Measurements from ENCODE around the gene IPO8. TPM values are rescaled to one million over a fixed set of nuclear protein-coding genes. Genes with fewer than 3 reads are reported as not detected.
"Not testable (repeated sequence)": the region's sequence is repeated elsewhere in the genome, so short reads cannot be mapped to it uniquely, and the experiment has no call there.

IPO8 gene
- total RNA-seq, 1 experiment from 2014 or later: 29.4 TPM

DNA sequence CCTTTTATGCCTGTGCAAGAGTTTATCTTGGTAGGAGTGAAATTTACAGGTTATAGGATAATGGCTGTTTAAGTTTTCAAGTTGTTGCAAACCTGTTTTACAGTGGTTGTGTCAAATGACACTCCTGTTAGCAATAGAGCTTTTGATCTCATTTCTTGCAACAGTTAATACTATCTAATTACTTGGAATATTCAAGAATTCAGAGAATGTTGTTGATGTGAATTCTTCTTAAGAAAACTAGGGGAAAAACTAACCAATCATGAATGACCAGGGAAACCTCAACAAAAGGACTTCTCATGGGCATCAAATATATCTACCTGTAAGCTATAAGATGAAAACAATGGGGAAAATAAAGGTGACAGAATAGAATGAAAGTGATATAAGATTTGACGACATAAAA lies 85.0 kb downstream of the IPO8 start:
- DNase-seq (ENCODE audit: low read depth): no peak

DNA sequence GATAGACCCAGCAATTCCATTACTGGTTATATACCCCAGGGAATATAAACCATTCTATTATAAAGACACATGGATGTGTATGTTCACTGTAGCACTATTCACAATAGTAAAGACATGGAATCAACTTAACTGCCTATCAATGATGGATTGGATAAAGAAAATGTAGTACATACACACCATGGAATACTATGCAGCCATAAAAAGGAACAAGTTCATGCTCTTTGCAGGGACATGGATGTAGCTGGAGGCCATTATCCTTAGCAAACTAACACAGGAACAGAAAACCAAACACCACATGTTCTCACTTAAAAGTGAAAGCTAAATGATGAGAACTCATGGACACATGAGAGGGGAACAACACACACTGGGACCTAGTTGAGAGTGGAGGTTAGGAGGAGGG lies 85.8 kb downstream of the IPO8 start:
- DNase-seq (ENCODE audit: low read depth): not testable (repeated sequence)

DNA sequence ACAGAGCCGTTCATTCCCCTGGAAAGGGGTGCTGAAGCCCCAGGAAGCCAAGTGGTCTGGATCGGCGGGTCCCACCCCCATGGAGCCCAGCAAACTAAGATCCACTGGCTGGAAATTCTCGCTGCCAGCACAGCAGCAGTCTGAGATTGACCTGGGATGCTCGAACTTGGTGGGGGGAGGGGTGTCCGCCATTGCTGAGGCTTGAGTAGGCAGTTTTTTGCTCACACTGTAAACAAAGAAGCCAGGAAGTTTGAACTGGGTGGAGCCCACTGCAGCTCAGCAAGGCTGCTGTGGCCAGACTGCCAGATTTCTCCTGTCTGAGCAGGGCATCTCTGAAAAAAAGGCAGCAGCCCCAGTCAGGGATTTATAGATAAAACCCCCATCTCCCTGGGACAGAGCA lies 91.4 kb downstream of the IPO8 start:
- DNase-seq (ENCODE audit: low read depth): peak; percentile 53

DNA sequence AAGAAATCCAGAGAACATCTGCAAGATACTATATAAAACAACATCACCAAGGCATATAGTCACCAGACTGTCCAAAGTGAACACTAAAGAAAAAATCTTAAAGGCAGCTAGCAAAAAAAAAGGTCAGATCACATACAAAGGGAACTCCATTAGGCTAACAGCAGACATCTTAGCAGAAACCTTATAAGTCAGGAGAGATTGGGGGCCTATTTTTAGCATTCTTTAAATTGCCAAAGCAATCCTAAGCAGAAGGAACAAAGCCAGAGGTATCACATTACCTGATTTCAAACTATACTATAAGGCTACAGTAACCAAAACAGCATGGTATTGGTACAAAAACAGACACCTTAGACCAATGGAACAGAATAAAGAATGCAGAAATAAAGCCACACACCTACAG lies 92.5 kb downstream of the IPO8 start:
- DNase-seq (ENCODE audit: low read depth): no peak

DNA sequence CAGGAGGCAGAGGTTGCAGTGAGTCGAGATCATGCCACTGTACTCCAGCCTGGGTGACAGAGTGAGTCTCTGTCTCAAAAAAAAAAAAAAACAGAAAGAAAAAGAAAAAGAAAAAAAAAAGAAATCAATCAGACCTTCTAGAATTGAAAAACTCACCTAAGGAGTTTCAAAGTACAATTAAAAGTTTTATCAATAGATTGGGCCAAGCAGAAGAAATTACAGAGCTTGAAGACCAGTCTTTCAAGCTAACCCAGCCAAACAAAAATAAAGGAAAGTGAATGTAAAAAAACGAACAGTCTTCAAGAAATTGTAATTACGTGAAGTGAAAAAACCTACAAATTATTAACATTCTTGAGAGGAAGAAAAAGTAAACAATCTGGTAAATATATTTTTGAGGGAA lies 93.0 kb downstream of the IPO8 start:
- no peak for DNase-seq (ENCODE audit: low read depth)

DNA sequence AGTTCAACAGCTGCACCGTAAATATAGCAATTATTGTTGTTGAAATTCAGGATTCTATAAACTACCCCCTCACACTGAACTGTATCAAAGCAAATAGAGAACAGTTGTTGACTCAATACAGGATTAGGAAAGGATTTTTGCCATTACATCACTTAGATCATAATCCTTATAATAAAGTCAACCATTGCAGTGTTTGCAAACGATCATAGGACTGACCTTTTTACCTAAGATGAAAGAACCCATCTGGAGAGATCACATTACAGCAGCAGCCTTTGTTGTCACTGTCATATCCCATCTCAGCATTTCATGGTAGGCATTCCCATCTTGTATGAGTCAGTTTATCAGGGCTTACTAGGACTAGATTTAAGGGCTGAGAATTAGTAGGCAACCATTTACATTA lies 96.1 kb downstream of the IPO8 start:
- peak; percentile 9 for DNase-seq (ENCODE audit: low read depth)

DNA sequence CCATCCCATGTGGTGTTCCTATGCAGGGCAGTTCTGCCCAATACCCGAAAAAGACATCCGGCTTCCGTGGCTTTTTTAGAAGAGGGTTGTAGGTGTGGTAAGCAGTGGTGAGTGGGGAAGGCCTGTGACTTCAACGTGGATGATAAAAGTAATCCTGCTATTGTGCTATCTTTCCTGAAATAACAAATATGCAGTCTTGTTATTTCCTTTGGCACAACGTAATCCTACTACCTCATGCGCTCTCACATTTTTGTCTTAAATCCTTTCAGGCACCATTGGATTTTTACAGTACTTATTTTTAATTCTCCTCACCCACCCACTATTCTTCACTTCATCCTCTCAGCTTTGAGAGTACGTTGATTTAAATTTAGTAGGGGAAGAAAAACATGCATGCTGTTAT lies 96.8 kb downstream of the IPO8 start:
- no peak for DNase-seq (ENCODE audit: low read depth)

DNA sequence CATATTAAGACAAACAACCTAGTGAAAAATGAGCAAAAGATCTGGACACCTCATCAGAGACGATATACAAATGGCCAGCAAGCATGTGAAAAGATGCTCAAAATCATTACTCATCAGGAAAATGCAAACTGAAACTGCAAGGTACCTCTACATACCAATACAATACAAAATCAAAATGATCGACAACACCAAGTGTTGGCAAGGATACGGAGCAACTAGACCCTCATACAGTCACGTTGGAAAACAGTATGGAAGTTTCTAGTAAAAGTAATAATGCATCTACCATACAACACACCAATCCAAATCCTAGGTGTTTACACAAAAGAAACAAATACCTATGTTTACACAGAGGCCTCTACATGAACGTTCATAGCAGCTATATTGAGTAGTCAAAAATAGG lies 99.9 kb downstream of the IPO8 start:
- DNase-seq (ENCODE audit: low read depth): no peak

DNA sequence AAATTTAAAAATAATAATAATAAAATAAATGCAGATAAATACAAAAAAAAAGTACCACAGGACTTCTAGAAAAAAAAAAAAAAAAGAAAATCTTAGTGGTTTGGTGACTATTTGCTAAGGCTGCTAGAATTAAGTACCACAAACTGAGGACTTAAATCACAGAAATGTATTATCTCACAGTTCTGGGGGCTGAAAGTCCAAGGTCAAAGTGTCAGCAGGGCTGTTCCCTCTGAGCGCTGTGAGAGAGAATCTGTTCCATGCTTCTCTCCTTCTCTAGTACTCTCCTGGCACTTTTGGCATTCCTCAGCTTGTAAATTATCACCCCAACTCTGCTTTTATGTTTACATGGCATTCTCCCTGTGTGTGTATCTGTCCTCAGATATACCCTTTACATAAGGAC lies 101.2 kb downstream of the IPO8 start:
- no peak for DNase-seq (ENCODE audit: low read depth)

DNA sequence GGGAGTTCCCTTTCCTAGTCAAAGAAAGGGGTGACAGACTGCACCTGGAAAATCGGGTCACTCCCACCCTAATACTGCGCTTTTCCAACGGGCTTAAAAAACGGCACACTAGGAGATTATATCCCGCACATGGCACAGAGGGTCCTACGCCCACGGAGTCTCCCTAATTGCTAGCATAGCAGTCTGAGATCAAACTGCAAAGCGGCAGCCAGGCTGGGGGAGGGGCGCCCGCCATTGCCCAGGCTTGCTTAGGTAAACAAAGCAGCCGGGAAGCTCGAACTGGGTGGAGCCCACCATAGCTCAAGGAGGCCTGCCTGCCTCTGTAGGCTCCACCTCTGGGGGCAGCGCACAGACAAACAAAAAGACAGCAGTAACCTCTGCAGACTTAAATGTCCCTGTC lies 107.1 kb downstream of the IPO8 start:
- not testable (repeated sequence) for DNase-seq (ENCODE audit: low read depth)

DNA sequence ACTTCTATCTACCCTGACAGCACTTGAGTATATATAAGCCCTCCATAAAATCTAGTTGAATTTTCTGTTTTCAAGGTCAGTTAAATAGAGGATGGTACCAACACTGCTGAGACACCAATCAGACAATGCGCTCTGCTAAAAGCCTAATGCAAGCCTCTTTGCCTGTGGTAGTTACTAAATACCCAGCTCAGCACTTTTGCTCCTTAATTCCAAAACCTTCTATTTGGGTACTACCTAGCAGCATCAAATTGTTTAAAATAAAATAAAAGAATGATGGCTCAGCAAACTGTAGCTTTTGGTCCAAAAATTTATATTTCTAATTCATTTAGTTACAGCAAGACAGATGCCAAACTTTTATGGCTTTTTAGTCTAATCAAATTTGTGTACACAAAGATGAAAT lies 107.9 kb downstream of the IPO8 start:
- no peak for DNase-seq (ENCODE audit: low read depth)

DNA sequence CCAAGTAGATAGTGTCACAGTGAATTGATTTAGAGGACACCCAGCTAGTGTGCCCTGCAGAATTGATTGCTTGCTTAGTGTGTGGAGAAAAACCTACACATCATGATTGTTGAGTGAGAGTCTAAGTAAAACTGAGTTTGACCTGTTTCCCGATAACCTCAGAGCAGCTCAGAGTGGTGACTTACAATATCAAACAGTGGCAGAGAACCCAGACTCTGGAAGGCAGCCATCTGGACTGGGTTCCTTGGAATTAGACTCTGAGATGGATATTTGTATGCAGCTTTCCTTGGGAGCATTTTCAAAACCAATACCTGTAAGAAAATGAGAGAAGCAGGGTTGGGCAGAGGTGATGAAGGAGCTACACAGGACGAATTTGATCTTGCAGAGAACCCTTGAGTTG lies 109.8 kb downstream of the IPO8 start:
- DNase-seq (ENCODE audit: low read depth): no peak

DNA sequence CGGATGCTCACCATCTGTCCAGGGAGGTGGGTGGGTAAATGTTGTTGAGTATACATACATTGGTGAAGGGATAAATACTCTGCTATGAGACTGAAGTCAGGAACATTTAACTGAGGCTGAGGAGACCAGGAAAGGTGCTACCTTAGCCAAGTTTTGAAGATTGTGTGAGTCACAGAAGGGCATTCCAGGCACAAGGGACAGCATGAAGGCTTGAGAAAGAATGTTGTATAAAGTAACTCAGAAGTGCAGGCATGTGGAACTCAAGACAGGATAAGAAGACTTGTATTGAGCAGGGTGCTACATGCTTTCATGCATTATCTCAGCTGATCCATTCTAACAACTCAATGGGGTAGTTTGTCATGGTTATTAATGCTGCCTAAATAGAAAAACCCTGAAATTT lies 112.7 kb downstream of the IPO8 start:
- no peak for DNase-seq (ENCODE audit: low read depth)

DNA sequence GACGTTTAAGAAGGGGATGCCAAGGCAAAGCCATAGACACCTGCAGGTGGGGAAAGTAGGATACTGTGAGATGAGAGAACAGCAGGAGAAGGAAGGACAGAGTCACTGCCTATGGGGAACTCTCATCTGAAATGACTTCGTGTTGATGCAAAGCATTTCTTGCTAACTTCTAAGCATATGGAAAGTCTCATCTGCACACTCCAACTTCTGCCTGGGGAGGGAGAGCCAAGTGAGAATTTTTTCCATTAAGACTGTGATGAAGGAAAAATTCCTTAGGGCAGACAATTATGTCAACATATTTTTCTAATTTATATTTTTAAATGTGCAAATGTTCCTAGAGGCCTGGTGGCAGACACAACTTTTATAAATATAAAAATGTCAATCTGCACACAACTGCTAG lies 115.3 kb downstream of the IPO8 start:
- DNase-seq (ENCODE audit: low read depth): no peak

Other genes with a start within 250 kb of the IPO8 start
- gene CAPRIN2, start 59.1 kb upstream of the IPO8 start, total RNA-seq (2014; rRNA removed; shearing (Covaris generic)): 20.8 and 26.7 TPM in 2 replicates
- not detected in 2 replicates for gene TSPAN11, start 230.9 kb upstream of the IPO8 start, total RNA-seq (2014; rRNA removed; shearing (Covaris generic))